GM19324 (cell line): Measurements from ENCODE around the gene SMIM41.

Experiments
- ATAC-seq: cut with Tn5 transposase; IDR thresholded peaks from one replicate; pipeline ENCODE4 v1.9.1; 2021; ENCODE audit warnings: mild to moderate bottlenecking, moderate library complexity; ENCODE audit not compliant: unreplicated experiment, low FRiP score

The SMIM41 gene

DNA sequence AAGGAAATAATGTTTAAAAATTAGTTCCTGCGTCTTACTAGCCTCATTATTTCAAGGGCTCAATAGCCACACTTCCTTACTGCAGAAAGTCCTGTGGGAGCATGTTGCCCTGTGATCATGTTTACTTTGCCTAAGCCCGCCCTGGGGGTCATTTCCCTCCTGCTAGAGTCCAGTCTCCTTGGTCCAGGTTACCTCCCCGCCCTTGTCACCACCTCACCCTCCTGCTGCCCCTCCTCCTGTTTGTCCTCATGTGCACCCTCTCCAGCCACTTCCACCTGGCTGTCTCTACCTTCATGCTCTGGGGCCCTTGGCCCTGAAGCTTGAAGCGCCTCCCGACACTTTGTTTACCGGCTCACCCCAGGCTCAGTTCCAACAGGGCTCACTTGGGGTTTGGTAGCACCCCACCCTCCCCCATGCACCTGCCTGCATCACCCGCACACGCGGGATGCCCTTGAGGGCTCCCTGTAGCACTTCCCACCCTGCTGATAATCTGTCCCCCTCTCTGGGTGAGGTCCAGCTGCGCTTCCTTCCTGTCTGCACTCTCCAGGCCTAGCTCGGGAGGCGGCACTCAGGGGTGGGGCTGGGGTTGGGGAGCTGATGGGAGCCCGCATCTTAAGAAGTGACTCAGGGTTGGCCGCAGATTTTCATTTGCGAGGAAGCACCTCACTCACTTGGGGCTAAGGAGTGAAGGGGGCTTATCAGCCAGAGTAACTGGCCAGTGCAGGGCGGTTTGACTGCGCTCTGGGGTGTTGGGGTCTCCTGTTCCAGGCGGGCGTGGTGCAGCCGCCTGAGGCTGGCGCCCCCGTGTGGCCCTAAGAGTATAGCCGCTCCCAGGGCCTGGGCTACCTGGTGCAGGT, 40.1 kb downstream of the SMIM41 start:
- ATAC-seq = no peak

GRCh38 chr12:52120951-52121823, 41.7 kb downstream of the SMIM41 start:
- no peak for ATAC-seq

GRCh38 chr12:52121824-52122539, 42.5 kb downstream of the SMIM41 start:
- no peak for ATAC-seq

DNA sequence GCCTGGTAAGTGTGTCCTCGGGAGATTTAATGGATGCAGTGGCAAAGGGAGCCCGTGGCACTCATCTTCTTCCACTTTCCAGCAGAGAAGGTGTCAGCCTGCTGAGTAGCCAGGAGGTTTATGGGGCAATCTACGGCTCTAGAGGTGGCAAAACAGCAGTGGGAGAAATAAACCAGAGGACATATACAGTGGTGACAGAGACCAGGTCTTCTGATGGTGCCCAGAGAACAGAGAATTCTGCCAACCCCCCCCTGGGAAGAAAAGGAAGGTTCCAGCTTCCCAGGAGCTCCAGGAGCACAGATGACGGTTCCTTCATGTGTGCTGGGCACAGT, 43.0 kb downstream of the SMIM41 start:
- ATAC-seq = no peak

- no peak for ATAC-seq
These were observed 43.4 kb downstream of the SMIM41 start for GRCh38 chr12:52122904-52123303.

DNA sequence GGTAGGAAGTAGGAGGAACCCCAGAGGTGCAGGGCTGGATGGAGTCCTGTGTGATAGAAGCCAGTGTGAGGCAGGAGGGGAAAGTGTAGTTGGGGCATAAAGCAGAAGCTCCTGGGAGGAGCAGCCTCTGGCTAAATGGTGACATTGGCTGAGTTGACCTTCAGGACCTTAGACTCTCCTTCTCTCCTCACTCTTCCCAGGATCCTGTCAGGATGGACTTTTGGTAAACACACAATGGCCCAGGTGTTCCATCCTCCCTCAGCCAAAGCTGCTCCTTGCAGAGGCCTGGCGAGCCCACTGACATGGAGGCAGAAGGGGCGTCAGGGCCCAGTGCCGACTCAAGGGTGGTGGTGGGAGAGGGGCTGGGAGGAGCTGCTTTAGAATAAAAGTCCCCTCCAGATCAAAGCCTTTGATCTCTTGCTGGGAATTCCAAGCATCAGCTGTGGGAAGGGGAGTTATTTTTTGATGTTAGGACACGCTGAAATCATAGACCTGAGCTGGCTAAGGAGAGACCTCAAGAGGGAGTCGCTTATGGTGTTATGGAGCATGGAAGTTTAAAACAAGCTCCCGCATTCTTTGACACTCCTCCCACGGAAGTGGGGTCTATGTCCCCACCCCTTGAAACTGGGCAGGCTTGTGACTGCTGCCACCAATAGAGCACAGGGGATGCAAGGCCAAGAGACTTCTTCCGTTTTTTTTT, 44.1 kb downstream of the SMIM41 start:
- no peak for ATAC-seq

DNA sequence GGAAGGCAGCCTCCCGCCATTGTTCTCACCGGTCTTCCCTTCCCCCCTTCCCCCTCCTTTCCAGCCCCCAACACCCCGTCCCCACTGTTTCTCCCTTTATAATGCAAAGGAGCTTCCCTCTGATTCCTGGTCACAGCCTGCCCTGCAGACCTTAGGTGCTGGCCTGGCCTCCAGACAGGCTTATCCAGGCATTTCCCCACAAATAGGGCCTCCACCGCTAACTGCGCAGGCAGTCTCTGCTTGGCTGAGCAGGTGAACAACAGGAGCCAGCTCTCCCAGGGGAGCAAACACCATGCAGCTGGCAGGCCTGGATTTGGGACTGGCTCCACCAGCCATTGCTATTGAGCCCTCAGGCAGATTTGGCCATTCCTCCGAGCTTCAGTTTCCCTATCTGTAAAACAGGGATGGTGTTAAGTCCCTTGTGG, 46.0 kb downstream of the SMIM41 start:
- ATAC-seq = no peak

GRCh38 chr12:52126050-52126604, 46.6 kb downstream of the SMIM41 start:
- ATAC-seq = no peak

GRCh38 chr12:52126605-52127578, 47.4 kb downstream of the SMIM41 start:
- no peak for ATAC-seq

DNA sequence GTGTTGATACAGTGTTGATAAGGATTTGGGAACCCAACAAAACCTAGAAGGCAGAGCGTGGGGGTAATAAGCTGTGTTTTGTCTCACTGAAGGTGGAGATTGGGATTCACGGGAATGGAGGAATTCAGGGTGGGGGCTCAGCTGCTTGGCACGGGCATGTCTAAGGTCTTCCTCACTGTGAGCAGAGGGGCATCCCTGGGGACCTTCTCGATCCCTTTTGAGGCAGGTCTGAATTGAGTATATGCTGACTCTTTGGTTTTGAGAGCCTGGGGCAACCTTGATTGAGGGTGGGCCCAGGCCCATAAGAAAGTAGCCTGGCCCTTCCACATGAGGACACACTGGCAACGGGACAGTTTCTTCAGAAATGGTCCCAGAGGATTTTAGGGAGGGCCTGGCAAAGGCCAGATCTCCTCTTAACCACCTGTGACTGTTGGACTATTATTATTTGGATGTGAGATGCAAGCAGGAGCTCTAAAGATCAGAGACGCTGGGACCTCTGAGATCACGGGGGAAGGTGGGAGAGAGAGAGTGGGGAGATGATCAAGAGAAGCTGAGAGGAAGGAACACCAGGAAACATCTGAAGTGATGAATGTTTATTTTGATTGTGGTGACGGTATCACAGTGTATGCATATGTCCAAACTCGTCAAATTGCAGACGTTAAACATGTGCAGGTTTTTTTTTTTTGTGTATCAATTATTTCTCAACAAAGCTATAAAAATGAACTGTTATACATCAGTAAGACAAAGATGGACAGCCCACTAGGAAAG, 48.4 kb downstream of the SMIM41 start:
- ATAC-seq = no peak

- no peak for ATAC-seq
These were observed 51.2 kb downstream of the SMIM41 start for GRCh38 chr12:52130711-52131110.

- no peak for ATAC-seq
These were observed 53.3 kb downstream of the SMIM41 start for GRCh38 chr12:52132754-52133161.

DNA sequence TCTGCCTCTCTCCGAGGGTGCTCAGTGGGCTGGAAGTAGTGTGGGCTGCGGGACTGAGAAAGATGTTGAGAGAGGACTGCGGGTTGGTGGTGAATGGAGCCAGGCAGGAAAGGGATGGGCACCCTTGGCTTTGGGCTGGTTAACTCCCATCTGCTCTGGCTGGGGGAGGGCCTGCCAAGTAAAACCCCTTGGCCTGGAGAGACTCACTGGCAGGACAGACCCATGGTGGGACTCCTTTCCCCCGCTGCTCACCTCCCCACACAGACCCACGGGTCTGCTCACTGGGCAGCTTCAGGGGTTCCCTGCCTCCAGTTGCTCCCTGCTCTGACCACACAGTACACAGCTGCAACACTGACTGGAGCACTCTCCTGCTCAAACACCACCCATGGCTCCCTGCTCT, 58.2 kb downstream of the SMIM41 start:
- no peak for ATAC-seq

DNA sequence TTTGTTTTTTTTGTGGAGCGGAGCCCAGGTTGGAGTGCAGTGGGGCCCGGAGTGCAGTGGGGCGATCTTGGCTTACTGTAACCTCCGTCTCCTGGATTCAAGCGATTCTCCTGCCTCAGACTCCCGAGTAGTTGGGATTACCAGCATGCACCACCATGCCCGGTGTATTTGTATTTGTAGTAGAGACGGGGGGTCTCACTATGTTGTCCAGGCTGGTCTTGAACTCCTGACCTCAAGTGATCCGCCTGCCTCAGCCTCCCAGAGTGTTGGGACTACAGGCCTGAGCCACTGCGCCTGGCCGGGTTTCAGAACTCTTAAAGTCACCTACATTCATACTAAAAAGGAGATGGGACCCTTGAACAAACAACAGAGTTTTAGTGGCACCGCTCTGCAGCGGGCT, 59.6 kb downstream of the SMIM41 start:
- no peak for ATAC-seq

- no peak for ATAC-seq
These were observed 60.1 kb downstream of the SMIM41 start for GRCh38 chr12:52139579-52140062.

DNA sequence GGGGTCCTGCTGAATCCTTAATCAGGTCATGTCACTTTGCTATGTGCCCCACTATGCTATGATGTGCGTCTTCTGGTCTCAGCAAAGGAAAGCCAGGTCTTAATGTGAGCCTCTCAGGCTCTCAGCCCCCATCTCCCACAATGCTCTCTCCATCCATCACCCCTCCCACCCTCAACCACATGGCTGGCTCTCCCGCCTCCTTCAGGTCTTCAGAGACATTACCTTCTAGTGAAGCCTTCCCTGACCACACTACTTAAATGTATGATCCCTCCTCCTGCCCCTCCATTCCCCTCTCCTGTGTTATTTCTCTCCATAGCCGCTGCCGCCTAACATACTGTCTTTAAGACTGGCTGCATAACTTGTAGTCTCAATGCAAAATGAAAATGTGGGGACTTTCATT, 61.8 kb downstream of the SMIM41 start:
- ATAC-seq = no peak

DNA sequence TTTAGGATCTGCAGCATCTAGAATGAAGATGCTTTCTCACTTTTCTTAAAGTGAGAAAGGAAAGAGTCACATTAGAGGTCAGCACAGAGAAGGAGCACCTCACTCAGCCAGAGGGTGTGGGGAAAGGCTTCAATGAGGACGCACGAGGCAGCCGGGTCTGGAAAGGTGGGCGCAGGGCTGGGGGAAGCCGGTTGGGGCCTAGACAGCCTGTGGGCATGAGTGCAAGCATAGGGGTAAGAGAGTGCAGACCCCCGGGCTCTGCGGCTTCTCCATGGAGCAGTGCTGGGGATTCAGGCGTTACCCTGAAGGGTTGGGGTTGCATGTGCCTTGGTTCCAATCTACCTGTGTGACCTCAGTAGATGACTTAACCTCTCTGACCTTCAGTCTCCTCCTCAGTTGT, 62.4 kb downstream of the SMIM41 start:
- ATAC-seq = no peak

DNA sequence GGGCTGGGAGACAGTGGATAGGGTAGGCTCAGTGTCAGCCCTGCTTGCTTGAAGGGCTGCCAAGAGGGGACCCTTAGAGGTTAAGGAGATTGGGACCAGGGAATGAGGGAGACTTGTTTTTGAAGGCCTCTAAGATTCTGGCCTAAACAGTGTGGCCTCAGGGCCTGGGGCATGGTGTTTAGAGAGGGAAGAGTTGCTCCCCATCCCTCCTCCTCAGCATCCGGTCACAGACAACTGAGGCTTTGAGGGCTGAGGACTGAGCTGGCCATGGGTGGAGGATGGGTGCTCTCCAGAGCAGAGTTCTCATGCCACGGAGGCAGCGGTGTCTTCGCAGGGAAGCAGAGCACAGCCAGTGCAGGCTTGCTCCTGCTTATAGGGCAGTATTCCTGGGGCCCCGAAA, 62.9 kb downstream of the SMIM41 start:
- ATAC-seq = no peak
